AG04450 (cell line): Measurements from ENCODE around the gene PBX1. TPM values are rescaled to one million over a fixed set of nuclear protein-coding genes. Genes with fewer than 3 reads are reported as not detected.
"Not testable (repeated sequence)": the region's sequence is repeated elsewhere in the genome, so short reads cannot be mapped to it uniquely, and the experiment has no call there.

Source experiments
- CTCF ChIA-PET: fragments of 300-600, 350-600 bp; formaldehyde crosslinking; extraction: SDS; loops from one replicate; lab custom pipeline; 2022; ENCODE audit warnings: antibody characterized with exemption, inconsistent platforms; lab: Charles Lee
- POLR2A ChIA-PET: fragments of 350-600 bp; formaldehyde crosslinking; extraction: SDS; loops from one replicate; lab custom pipeline; 2021; ENCODE audit warnings: antibody characterized with exemption, inconsistent platforms; lab: Yijun Ruan, JAX
- DNase-seq: peaks from one replicate; pipeline ENCODE4 v3.0.0-alpha.2; 2011; ENCODE audit warnings: low read depth, low spot score
- H3K27ac ChIP-seq: one replicate; pipeline ENCODE4 v1.5.1; 2012; ENCODE audit warnings: low read depth, low read length, control low read depth
- H3K27me3 ChIP-seq: one replicate; pipeline ENCODE4 v1.6.0; 2012; ENCODE audit warnings: low read length; ENCODE audit not compliant: control insufficient read depth, insufficient read depth
- H3K4me3 ChIP-seq: 2 replicates; pipeline ENCODE4 v1.5.1; 2011; ENCODE audit warnings: mild to moderate bottlenecking, low read depth, low read length, control low read depth
- H3K9me3 ChIP-seq: 2 replicates; pipeline ENCODE4 v1.5.1; 2012; ENCODE audit warnings: low read length; ENCODE audit not compliant: control insufficient read depth, insufficient read depth
- polyA plus RNA-seq: library from polyadenylated mRNA; depleted of rRNA; stranded (reverse); fragments of >200 nt; gene quantifications from 2 replicates; pipeline ENCODE4 v1.2.3, GENCODE V29; 2011
- TF ChIP-seq, protein P1 (sequence below): IDR thresholded peaks from 2 replicates; pipeline ENCODE4 v1.5.1; 2011; ENCODE audit warnings: low read depth, low read length, control low read depth, inconsistent platforms

PBX1 gene
- polyA plus RNA-seq, 1 experiment, result 49.9 TPM

DNA sequence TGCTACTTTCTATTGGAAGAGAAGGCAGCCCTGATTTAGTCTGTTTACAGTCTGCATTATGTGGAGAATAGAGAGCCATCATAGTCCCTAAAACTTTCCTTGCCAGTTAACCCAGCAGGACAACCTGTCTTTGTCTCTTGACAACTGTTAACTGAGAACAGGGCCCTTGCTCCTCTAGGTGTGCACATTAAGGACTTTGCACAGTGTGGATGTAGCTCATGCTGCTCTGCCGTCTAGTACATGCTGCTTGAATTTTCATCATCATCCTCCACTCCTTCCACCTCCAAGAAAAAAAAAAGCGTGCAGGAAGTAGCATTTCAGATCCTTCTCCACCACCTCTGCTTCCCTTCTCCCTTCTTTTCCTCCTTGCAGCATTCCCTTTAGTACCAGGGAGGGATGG, 91.5 kb downstream of the PBX1 start:
- TF ChIP-seq, protein P1, sequence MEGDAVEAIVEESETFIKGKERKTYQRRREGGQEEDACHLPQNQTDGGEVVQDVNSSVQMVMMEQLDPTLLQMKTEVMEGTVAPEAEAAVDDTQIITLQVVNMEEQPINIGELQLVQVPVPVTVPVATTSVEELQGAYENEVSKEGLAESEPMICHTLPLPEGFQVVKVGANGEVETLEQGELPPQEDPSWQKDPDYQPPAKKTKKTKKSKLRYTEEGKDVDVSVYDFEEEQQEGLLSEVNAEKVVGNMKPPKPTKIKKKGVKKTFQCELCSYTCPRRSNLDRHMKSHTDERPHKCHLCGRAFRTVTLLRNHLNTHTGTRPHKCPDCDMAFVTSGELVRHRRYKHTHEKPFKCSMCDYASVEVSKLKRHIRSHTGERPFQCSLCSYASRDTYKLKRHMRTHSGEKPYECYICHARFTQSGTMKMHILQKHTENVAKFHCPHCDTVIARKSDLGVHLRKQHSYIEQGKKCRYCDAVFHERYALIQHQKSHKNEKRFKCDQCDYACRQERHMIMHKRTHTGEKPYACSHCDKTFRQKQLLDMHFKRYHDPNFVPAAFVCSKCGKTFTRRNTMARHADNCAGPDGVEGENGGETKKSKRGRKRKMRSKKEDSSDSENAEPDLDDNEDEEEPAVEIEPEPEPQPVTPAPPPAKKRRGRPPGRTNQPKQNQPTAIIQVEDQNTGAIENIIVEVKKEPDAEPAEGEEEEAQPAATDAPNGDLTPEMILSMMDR, result no peak
- Histone ChIP-seq H3K27me3 (no peaks in the 10 kb centered on the region), H3K27ac (no peak overlapping the region), H3K9me3 (no peaks in the 10 kb centered on the region), H3K4me3 (no peak overlapping the region)
- ChIA-PET CTCF (no interaction called here), POLR2A (no interaction called here)
- DNase-seq, result no peak

DNA sequence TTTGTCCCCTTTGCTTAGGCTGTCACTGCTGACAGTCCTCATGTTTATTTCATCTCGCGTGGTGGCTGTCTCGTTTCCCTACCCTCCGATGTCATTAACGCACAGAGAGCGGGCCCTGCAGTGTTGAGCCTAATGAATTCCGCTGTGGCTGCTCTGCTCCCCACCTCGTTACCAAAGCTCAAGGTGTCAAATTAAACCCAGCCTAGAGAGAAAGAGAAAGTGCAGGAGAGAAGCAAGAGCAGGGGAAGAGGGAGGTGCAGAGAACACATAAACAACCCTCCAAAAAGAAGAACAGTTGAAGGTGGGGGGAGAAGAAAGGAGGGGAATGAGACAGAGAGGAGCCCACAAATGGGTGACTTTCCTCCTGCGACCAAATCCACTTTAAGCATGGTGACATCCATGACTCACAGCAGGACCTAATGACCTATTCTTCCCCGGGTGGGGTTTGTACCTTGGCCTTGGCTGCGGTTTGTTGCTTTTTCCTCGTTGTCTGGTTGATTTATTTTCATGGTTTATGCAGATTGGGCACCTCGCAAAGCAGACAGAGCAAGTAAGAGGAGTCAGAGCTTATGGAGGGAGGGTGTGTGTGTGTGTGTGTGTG, 92.5 kb downstream of the PBX1 start:
- Histone ChIP-seq H3K27ac (no peak overlapping the region), H3K4me3 (no peak overlapping the region), H3K9me3 (no peaks in the 10 kb centered on the region), H3K27me3 (no peaks in the 10 kb centered on the region)
- TF ChIP-seq, protein P1, result no peak
- POLR2A ChIA-PET, result interaction anchor here (0.6 kb wide), 1 partner anchor 117 kb away, joined by 5 read pairs; no protein-coding TSS in a partner anchor
- no peak for DNase-seq
- CTCF ChIA-PET, result interaction anchor here (0.6 kb wide), 1 partner anchor 136 kb away, joined by 6 read pairs; no protein-coding TSS in a partner anchor

DNA sequence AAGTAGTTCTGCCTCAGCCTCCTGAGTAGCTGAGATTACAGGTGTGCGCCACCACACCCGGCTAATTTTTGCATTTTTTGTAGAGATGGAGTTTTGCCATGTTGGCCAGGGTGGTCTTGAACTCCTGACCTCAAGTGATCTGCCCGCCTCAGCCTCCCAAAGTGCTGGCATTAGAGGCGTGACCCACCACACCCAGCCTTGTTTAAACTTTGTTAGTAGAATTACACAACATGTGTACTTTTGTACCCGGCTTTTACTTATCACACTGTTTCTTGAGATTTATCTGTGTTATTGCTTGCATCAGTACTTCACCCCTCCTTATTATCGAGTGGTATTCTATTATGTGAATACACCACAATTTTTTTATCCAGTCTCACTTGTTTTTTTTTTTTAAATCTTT, 94.0 kb downstream of the PBX1 start:
- H3K4me3 ChIP-seq, H3K9me3 ChIP-seq, H3K27ac ChIP-seq, DNase-seq, H3K27me3 ChIP-seq, POLR2A ChIA-PET, CTCF ChIA-PET: not testable (repeated sequence)

DNA sequence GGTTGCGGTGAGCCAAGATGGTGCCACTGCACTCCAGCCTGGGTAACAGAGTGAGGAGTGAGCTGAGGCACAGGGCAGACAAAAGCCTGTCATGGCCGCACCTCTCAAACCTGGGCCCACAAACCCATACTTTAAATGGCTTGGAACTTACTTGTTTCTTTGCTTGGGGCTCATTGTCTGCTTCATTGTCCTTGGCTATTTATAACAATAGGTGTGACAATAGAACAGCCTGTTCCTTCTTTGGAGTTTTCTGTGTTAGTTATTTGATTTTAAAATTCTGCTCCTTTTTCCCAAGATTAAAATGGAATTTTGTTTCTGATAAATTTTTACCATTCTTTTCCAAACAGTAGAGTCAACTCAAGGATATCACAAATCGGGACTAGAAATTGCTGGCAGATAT, 94.7 kb downstream of the PBX1 start:
- POLR2A ChIA-PET, result no interaction called here
- Histone ChIP-seq H3K9me3 (no peaks in the 10 kb centered on the region), H3K27me3 (no peaks in the 10 kb centered on the region), H3K27ac (no peak overlapping the region), H3K4me3 (no peak overlapping the region)
- no peak for DNase-seq
- CTCF ChIA-PET, result no interaction called here
- TF ChIP-seq, protein P1, result no peak

DNA sequence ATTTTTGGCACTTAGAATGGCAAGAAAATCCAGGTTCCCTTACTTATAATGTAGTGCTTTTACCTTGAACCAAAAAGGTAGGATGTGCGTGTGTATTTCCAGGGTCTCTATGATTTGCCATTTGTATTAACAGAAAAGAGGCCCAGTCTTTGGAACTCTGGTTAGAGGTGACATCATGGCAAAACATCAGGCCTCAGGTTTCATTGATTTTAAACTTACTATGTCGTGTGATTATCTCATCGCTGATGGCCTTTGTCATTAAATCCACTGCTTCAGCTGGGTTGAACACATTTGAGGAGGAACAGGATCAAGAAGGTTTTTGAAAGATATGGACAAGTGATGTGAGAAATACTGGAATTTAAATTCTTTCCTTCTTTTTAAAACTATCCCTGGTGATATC, 95.2 kb downstream of the PBX1 start:
- no peak overlapping the region for H3K4me3 ChIP-seq
- no peak for DNase-seq
- no peaks in the 10 kb centered on the region for H3K9me3 ChIP-seq
- ChIA-PET CTCF (no interaction called here), POLR2A (no interaction called here)
- TF ChIP-seq, protein P1, result no peak
- H3K27ac ChIP-seq, result no peak overlapping the region
- H3K27me3 ChIP-seq, result no peaks in the 10 kb centered on the region
